HT1080 (cell line): ENCODE results near the gene FUT1. TPM values are rescaled to one million over a fixed set of nuclear protein-coding genes. Genes with fewer than 3 reads are reported as not detected.

Source experiments
- DNase-seq: peaks from one replicate; pipeline ENCODE4 v3.0.0-alpha.2; 2015; ENCODE audit warnings: low read depth
- total RNA-seq: library from RNA; depleted of rRNA; stranded (reverse); fragments of >200 nt; shearing (Covaris generic); gene quantifications from 2 replicates; pipeline ENCODE4 v1.2.3, GENCODE V29; 2014

The FUT1 gene
- total RNA-seq, 1 experiment from 2014 or later, result not detected

DNA sequence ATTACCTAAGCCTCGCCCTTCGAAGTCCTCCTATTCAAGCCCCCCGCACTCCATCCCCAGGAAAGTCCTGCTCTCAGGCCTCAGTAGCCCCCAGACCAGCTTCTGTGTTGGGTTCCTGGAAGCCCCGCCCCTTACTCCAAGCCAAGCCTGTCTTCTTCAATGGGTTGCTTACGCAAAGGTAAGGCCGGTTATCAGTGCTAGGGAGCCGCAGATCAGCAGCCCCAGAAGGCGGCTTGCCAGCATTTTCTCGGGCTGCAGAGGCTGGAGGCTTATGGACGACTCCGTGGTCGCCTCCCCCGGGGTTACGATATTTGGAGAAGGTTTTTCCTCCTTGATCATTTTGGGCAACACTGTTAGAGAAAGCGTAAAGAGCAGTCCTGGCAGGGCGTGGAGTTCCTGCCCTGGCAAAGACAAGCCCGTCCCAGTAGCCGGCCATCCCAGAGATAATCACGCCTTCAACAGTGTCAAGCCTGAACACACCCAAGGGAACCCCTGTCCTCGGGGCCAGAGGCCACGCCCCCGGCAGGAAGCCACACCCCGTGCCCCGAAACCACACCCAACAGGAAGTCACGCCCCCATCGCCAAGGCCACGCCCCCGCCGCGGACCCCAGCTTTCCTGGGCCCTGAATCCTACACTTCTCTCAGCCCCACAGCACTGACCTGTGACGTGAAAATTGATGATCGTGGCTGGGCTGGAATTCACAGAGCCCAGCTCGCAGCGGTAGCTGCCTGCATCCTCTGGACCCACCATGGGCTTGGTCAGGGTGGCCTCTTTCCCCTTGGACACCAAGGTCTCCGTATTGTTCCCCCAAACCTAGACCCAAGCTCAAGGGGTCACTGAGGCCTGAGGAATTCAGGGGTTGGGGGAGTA, 11.1 kb downstream of the FUT1 start:
- DNase-seq, result no peak

DNA sequence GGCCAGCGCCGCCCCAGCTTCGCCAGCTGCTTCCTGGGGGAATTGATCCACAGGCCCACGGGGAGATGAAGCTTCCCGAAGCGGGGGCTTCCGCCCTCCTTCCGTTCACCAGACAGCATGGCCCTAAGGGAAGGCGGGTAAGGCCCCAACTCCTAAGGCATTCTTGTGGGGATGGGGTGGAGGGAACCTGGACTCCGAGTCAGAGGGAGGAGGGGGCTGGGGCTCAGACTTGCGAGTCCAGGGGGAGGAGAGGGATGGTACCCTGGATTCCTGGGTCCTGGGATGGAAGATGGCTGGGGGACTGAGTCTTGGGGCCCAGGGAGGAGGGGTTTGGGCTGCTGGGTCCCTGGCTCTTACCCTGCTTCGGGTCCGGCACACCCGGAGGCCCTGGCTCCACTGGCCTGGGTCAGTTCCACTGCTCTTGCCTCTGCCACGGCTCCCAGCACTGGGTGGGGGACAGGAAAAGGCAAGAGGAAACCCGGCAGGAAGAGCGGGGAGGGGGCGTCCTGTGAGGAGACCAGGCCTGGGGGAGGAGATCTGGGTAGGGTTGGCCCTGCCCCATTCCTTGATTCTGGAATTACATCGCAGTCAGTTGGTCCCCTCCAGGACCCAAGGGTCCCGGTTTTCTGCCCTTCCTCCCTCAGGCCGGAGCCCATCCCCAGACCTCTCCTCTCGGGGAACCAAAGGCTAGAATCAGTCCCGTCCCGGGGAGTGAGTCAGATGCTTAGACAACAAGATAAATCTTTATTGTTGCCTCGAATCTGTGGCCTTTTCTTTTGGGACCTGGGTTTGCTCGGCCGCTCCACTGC, 12.1 kb downstream of the FUT1 start, which contains the start of gene RASIP1:
Gene RASIP1 (minus strand): TSS at position 447 of the 809 bp plus-strand sequence. CDS start 328 bp downstream, at position 119.
- DNase-seq, result no peak

DNA sequence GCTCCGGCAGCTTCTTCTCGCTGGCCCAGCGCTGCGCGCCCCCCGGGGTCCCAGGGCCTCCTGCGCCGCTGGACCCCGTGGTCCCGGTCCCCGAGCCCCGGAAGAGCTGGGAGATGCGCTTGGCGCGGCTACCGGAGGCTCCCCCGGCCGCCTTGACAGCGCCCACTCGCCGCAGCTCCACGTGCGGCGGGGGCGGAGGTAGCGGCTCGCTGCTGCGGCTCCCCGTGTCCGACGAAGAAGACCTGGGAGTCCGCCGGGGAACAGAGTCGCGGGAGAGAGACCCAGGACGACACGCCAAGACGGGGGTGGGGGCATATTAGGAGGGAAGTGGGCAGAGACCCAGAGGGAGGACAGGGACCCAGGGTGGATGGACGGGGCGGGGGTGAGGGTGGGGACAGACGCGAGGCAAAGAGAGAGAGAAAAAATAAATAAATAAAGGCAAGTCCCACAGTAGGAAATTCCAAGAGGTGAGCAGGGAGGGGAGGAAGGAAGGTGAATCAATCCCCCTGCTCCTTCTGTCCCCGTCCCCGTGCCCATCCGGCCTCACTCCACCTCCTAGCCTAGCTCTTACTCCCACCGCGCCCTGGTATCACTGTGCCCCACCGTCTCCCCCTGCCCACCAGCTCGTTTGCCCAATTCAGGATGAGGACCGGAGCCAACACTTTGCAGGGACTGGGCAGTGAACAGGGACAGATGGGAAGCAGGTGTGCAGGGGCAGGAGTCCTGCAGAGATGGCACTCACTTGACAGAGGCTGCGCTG, 12.9 kb downstream of the FUT1 start:
- DNase-seq, result no peak

DNA sequence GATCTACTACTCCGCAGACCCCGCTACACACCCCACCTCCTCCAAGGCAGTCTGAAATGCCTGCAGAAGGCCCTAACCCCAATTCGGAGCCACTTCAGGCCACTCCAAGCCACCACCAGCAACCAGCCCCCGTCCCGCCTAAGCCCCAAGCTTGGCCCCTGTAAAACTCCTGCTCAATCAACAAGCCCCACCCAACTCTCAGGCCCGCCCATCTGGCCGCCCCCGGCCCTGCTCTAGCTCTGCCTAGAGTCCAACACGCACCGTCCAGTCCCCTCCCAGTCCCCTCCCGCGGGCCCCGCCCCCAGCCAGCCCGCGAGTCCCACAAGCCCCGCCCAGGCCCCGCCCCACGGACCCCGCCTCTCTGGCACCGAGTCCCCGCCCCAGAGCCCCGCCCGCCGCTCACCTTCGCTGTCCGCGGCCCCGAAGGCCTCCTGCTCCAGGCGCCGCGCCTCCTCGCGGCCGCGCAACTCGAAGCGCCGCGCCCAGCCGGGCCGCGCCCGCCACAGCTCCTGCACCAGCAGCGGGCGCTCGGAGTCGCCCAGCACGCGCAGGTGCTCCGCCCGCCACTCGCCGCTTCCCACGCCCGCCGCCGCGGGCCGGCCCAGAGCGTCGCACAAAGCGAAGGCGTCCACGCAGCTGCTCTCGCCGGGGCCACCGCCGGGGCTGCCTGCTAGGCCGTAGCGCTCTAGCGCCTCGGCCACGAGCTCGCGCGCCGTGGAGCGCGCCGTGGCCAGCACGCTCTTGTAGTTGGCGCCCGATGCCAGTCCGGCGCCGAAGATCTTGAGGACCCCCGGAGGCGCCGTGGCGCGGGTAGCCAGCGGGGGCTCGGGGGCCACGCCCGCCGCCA, 13.7 kb downstream of the FUT1 start:
- peak; percentile 25 for DNase-seq

DNA sequence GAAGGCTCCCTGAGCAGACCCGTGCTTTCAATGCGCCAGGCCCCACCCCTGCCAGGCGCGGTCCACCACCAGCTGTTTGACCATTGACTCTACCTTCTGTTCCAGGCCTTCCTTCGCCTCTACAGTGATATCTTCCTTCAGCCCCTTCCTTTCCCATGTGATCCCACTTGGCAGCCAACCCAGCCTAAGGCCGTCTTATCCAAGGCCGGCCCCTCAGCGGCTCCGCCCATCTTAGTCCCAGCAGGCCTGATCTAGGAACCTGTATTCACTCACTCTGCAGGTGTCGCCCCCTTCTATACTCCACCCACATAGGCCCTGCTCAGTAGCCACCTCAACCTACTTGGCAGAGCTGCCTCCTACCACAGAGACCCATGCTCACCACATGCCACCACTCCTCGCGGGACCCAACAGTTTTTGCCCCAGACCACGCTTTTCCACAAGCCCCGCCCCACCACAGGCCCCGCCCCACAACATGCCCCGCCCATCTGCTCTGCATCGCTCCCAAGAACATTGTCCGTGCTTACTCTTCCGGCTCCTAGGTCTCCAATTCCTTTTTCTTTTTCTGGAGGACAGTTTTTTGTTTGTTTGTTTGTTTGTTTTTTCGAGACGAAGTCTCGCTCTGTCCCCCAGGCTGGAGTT, 15.0 kb downstream of the FUT1 start:
- no peak for DNase-seq

DNA sequence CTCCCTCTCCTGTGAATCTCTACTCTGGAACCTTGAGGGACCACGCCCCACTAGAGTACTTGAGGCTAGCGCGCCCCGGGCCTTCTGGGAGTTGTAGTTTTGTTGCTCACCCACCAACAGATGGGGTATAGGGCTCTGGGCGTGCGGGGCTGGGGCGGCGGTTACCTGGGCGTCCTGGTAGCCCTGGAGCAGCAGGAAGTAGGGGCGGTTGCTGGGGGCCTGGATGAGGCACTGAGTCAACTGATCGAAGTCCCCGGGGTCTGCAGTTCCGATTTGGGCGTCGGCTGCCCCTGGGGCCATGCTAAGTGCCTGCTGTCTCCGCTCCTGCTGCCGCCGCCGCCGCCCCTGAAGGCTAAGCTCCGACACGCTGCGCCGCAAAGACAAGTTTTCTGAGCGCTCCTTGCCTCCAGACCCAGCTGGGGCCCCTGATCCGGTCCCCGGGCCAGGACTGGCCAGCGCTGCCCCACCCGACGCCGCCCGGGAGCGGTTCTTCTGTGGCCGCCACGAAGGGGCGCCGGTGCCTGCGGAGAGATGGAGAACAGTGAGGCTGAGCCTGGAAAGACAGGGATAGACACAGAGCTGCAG, 17.3 kb downstream of the FUT1 start:
- no peak for DNase-seq

DNA sequence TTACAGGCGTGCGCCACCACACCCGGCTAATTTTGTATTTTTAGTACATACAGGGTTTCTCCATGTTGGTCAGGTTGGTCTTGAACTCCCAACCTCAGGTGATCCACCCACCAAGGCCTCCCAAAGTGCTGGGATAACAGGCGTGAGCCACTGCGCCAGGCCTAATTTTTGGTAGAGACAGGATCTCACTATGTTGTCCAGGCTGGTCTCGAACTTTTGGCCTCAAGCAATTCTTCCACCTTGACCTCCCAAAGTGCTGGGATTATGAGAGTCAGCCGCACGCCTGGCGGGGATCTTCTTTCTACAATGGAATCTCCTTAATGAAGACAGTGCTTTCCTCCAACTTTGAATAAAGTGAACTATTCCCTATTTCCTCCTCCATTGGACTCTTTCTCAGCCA, 17.8 kb downstream of the FUT1 start:
- DNase-seq, result no peak

DNA sequence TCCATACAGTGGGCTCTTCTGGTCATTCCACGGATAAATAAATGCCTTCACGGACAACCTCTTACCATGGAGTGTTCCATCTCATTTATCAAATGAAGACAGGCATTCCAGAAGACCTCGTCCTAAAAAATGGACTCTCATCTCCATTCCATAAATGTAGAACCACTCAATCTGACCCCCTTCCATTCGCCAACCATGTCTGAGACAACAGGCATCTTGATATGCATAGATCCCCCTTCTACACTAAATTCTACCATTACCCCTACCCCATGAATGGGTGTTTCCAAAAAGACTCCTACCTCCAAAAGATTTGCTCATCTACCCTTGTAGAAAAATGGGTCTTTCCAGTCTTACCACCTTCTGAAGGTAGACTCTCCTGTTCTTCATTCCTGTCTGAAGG, 21.0 kb downstream of the FUT1 start:
- no peak for DNase-seq

DNA sequence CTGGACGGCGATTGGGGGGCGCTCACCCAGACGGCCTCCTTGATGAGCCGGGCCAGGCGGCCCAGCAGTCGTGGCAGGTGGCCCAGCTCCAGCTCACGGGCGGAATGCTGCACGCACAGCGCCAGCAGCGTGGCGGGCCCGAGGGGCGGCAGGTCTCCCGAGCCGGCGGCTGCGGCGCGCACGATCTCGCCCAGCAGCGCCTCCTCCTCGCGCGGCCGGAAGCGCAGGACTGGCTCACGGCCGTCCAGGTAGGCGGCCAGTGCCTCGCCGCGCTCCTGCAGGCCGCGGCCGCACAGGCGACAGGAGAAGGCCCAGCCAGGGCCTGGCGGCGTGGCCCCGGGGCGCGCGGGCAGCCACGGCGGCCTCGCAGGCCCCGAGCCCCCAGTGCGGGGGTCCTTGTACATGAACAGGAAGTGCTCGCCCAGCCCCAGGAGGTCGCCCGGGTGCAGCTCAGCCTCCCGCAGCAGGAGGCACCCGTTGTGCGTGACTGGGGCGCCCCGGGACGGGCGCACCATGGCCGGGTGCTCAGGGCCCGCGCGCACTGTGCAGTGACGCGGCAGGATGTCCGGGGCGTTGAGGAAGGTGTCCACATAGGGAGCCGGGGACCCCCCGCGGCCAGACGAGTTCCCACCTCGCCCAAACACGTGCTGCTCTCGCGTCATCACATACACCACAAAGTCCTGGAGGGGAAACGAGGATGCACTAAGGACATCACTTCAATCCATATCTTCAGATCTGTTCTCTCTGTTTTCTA, 23.4 kb downstream of the FUT1 start:
- no peak for DNase-seq

DNA sequence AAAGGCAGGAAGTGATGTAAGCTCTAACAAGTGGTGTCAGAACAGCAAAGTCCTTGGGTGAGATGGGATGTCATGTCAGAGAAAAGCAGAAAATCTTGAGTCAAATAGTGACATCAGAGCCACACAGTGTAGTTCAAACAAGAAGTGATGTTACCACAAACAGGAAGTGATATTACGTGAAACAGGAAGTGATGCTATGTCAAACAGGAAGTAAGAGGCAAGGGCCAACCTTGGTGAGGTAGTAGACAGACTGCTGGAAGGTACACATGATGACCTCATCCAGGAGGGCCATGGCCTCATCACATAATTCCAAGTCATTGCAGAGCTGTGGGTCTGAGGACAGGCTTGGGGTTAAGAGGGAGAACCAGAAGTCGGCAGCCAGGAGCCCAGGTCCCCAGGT, 25.9 kb downstream of the FUT1 start:
- no peak for DNase-seq

DNA sequence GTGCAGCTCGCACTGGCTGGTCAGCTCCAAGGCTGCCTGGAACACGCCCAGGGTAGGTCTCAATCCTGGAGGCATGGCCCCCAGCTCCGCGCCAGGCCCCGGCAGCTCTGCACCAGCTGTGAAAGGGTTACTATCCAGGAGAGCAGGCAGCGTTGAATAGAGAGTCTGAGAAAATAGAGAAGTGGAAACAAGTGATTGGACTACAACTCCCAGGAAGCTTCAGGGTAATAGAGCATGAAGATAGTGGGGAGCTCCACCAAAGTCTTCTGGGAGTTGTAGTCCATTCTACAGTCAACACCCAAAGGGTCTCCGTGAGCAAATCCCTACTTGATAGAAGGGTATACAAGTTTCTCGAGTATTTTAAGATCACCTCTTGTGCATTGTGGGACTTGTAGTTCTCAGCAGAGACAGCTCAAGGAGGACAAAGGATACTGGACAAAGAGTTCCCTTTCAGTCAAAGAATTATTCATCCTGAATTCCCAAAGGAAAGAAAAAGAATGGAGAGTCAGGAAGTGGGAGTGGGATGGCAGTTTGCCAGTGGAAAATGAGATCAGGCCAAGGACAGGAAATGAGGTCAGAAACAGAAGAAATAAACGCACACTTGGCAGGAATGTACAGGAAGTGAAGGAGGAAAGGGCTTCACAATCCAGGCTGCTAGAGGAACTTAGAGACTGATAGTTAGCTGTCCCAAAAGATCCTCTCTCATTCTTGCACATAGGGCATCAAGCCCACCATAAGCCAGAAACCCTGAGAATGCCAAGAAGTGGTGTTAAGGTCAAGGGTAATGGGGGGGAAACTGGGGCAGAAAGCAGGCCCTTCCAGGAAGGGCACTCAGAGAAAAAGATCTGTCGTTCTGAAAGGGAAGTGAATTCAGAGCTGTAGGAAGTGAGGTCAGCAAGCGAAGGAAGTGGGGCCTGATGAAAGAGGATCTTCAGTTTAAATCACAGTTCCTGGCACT, 27.4 kb downstream of the FUT1 start:
- DNase-seq, result peak; percentile 89

DNA sequence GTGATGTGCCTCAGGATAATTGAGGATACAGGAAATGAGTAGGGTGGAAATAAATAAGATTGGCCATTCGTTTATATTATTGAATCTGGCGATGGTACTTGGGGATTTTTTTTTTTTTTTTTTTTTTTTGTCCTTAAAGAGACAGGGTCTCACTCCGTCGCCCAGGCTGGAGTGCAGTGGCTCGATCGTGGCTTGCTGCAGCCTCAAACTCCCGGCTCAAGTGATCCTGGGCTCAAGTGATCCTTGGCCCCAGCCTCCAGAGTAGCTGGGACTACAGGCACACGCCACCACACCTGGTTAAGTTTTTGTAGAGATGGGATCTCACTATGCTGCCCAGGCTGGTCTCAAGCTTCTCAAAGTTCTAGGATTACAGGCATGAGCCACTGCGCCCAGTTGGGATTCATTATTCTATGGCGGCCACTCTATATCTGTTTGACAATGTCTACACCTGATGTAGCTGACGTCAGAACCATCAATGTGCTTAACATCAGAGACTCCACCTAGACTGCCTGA, 30.2 kb downstream of the FUT1 start:
- DNase-seq, result no peak

DNA sequence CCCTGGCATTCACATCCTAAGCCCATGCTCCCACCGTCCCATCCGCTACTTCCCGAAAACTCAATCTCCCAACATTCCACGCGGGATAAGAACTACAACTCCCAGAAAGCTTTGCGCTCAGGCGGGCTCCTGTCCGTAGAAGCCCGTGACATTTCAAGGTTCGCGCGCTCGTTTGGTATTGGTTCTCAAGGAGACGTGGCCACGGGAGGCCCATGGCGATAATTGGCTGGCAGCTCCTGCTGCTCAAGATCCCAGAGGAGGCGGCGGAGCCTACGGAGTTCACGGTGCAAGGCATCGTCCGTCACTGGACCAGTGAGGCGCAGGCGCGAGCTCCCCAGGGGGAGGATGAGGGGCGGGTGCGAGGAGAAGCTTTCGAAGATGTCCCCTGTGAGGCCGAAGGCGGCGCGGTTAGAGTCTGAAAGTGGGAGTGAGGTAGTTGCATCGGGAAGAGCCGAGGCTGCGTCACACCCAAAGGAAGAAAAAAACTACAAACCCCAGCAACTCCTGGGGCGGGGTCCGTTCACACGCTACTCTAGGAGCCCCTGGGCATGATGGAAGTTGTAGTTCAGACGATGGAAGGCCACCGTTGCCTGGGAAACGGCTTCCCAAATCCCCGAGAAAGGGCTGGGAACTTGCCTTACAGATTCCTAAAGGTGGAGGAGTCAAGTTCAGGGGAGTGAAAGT, 31.7 kb downstream of the FUT1 start:
- peak; percentile 97 for DNase-seq

DNA sequence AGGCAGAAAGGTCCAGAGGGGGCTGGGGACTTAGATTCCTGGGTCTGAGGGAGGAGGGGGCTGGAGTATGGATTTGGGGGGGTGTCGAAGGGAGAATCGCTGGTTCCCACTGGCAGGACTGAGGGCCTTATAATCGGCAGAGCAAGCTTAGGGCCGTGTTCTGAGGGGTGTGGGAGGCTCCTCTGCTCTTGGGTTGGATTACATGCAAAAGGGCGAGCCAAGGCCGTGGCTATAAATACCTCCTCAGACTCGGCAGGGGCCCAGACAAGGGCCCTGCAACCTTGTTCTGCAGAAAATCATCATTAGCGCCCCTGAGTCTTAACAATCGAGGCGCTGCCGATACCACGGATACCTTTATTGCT, 32.2 kb downstream of the FUT1 start:
- no peak for DNase-seq

DNA sequence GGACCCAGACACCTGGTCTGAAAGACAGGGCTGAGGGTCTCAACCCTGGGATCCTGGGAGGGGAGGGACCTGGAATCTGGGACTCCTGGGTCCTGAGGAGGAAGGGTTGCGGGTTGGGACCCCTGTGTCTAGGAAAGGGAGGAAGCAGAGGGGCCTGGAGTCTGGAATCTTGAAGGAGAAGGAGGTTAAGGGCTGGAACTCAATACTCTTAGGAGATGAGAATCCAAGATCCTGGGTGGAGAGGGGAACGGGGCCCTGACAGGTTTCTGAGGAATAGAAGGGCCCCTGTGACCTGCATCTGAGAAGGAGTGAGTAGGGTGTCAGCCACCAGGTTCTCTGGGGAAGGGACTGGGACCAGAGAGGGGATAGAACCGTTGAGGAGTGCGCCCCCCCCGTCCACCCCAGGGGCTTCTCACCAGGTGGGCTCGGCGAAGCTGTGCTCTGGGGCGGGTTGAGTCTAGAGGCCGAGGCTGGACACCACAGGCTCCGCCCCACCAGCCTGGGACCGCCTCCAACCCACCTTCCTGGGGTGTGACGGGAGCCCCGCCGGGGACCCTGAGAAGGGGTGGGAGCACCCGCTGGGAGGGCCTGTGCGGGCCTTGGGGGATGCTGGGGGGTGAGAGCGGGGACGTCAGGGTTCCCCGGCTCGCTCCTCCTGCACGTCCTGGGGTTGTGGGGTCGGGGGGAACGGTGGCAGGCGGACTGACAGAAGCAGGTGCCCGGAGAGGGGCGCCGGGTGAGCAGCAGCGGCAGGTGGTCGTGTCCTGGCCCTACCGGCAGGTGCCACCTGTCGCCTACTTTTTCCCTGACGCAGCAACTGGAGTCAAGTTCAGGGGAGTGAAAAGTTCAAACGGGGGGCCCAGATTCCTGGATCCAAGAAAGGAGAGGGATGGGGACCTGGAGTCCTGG, 32.9 kb downstream of the FUT1 start, which contains the start of gene MAMSTR:
Gene MAMSTR (minus strand): TSS at position 463 of the 909 bp plus-strand sequence. CDS start 694 bp downstream, outside the sequence.
- no peak for DNase-seq

DNA sequence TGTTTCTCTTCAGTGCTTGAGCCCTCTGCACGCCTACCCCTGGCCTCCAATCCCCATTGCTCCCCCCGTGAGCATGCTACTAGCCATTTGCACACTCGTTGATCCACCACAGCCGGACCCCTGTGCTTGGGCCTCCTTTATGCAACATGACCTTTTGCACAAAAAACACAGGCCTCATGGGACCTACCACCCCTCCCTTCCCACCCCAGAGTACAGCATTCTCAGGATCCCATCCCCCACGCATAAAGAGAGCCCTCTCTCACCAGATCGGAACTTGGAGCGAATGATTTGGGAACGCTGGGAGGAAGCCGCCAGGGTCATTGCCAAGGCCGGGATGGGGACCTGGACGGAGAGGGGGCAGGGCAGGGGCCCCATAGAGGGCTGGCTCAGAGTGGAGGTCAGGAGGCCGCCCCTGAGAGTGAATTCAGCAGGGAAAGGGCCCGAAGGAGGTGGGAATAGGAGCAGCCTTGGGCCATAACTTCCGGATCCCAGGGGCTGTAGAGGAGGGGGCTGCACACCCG, 33.7 kb downstream of the FUT1 start:
- no peak for DNase-seq
